PC-9 (cell line): ENCODE data around the gene RNU6-1. TPM values are rescaled to one million over a fixed set of nuclear protein-coding genes. Genes with fewer than 3 reads are reported as not detected.

Experiments
- BruUV-seq: library from RNA; stranded (reverse); fragments of 400-500 nt; replicated peaks from 2 replicates; lab custom pipeline; 2021; lab: Mats Ljungman, UMichigan
- CTCF ChIA-PET: fragments of 300-600 bp; sonication (Branson Sonifier 250); formaldehyde crosslinking; loops from one replicate; lab custom pipeline; 2022; ENCODE audit warnings: antibody characterized with exemption; lab: Charles Lee
- POLR2A ChIA-PET: fragments of 300-600 bp; sonication (Branson Sonifier 250); formaldehyde crosslinking; loops from one replicate; lab custom pipeline; 2022; ENCODE audit warnings: antibody characterized with exemption; ENCODE audit not compliant: unreplicated experiment; lab: Charles Lee
- DNase-seq, 2 experiments: peaks; one replicate each; pipeline versions ENCODE4 v3.0.0 to v3.0.0-alpha.2; 2015 to 2022; ENCODE audit warnings: mixed read lengths in 1 of 2
- H2AFZ ChIP-seq: fragments of 200-600 bp; sonication (generic); 2 replicates; pipeline ENCODE4 v1.8.1; 2017; ENCODE audit warnings: antibody characterized with exemption
- H3F3A ChIP-seq: fragments of 200-600 bp; sonication (generic); 2 replicates; pipeline ENCODE4 v1.8.1; 2017; ENCODE audit warnings: antibody characterized with exemption, mild to moderate bottlenecking, low read depth; ENCODE audit not compliant: insufficient read depth
- H3K27ac ChIP-seq: fragments of 200-600 bp; sonication (generic); 2 replicates; pipeline ENCODE4 v1.6.1; 2016; ENCODE audit warnings: mixed run types
- H3K27me3 ChIP-seq: fragments of 200-600 bp; sonication (generic); 2 replicates; pipeline ENCODE4 v1.6.1; 2016; ENCODE audit warnings: low read depth, mixed run types; ENCODE audit not compliant: insufficient read depth
- H3K36me3 ChIP-seq: fragments of 200-600 bp; sonication (generic); 2 replicates; pipeline ENCODE4 v1.6.1; 2016; ENCODE audit warnings: low read depth, mixed run types
- H3K4me1 ChIP-seq: fragments of 200-600 bp; sonication (generic); replicated peaks from 2 replicates; pipeline ENCODE4 v1.6.1; 2016; ENCODE audit warnings: mixed run types; ENCODE audit not compliant: insufficient read depth
- H3K4me2 ChIP-seq: fragments of 200-600 bp; sonication (generic); 2 replicates; pipeline ENCODE4 v1.6.1; 2017; ENCODE audit warnings: mixed run types
- H3K4me3 ChIP-seq: fragments of 200-600 bp; sonication (generic); 2 replicates; pipeline ENCODE4 v1.6.1; 2016; ENCODE audit warnings: mixed run types
- H3K79me2 ChIP-seq: fragments of 200-600 bp; sonication (generic); 2 replicates; pipeline ENCODE4 v1.6.1; 2017; ENCODE audit warnings: low read depth, mixed run types
- H3K9me2 ChIP-seq: fragments of 200-600 bp; sonication (generic); 2 replicates; pipeline ENCODE4 v1.8.1; 2017; ENCODE audit warnings: mild to moderate bottlenecking; ENCODE audit not compliant: insufficient read depth
- H3K9me3 ChIP-seq: fragments of 200-600 bp; sonication (generic); 2 replicates; pipeline ENCODE4 v1.8.1; 2016; ENCODE audit warnings: low read depth; ENCODE audit not compliant: insufficient read depth
- H4K20me1 ChIP-seq: fragments of 200-600 bp; sonication (generic); 2 replicates; pipeline ENCODE4 v1.8.1; 2017; ENCODE audit not compliant: insufficient read depth
- EZH2 ChIP-seq: fragments of 200-600 bp; sonication (generic); IDR thresholded peaks from 2 replicates; pipeline ENCODE4 v1.8.0; 2017; ENCODE audit warnings: antibody characterized with exemption, low read depth
- intact Hi-C: fragments of 100-400 bp; cut with micrococcal nuclease; formaldehyde crosslinking; loops from one replicate; pipeline ENCODE4 v1.10.0; 2022; ENCODE audit not compliant: unreplicated experiment
- total RNA-seq: library from RNA; stranded (reverse); gene quantifications from 2 replicates; pipeline ENCODE4 v1.2.3, GENCODE V29; 2021
- TF ChIP-seq, protein P1 (sequence below): fragments of 200-600 bp; sonication (generic); conservative IDR thresholded peaks from 2 replicates; pipeline ENCODE4 v1.6.1; 2017; ENCODE audit warnings: mixed run types, antibody characterized with exemption, mild to moderate bottlenecking, moderate library complexity

The RNU6-1 gene
- total RNA-seq, 1 experiment from 2014 or later, result not detected

DNA sequence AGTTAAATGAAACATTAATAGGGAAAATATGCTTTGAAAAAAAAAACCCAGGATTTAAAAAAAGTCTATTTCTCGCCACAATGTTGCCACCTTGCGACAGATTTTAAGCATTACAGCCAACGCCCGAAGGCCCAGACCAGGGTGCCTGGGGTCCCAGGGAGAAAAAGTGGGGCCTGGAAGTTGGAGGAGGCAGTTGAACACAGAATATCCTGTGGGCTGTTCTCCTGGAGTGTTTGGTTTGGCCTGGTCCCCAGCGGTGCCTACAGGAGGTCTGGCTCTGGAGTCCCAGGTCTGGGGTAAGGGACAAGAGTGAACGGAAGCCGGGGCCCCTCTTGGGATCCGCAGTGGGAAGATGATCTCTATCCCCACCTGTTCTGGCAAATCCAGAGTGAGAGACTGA lies 3.4 kb downstream of the RNU6-1 start:
- Histone ChIP-seq H3K9me3 (no peaks in the 10 kb centered on the region), H3K79me2 (no peaks in the 10 kb centered on the region), H4K20me1 (no peaks in the 10 kb centered on the region), H3K36me3 (no peaks in the 10 kb centered on the region), H3K4me2 (no peak overlapping the region), H3K4me3 (no peak overlapping the region), H3F3A (peaks cover 8% of the 10 kb centered on the region; the same call in 1 of the 2 replicates), H3K27me3 (no peaks in the 10 kb centered on the region; the same call in 1 of the 2 replicates), H3K9me2 (no peaks in the 10 kb centered on the region), H3K4me1 (peaks cover 10% of the 10 kb centered on the region), H3K27ac (no peak overlapping the region), H2AFZ (no peak overlapping the region)
- POLR2A ChIA-PET, result interaction anchor here (0.7 kb wide), 1 partner anchor 331 kb away, joined by 6 read pairs; no protein-coding TSS in a partner anchor
- intact Hi-C loops, result loop anchor here (1.0 to 10.0 kb wide), 9 partner anchors 294 to 952 kb away; partner anchors contain the start of genes C15orf61 and MAP2K5
- TF ChIP-seq, protein P1, sequence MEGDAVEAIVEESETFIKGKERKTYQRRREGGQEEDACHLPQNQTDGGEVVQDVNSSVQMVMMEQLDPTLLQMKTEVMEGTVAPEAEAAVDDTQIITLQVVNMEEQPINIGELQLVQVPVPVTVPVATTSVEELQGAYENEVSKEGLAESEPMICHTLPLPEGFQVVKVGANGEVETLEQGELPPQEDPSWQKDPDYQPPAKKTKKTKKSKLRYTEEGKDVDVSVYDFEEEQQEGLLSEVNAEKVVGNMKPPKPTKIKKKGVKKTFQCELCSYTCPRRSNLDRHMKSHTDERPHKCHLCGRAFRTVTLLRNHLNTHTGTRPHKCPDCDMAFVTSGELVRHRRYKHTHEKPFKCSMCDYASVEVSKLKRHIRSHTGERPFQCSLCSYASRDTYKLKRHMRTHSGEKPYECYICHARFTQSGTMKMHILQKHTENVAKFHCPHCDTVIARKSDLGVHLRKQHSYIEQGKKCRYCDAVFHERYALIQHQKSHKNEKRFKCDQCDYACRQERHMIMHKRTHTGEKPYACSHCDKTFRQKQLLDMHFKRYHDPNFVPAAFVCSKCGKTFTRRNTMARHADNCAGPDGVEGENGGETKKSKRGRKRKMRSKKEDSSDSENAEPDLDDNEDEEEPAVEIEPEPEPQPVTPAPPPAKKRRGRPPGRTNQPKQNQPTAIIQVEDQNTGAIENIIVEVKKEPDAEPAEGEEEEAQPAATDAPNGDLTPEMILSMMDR, result peak; percentile 82
- no peak for TF ChIP-seq EZH2
- DNase-seq, result no peak
- no TSS peak for BruUV-seq
- CTCF ChIA-PET, result interaction anchor here (0.6 to 0.7 kb wide), 5 partner anchors 43 to 1899 kb away, joined by 3 to 9 read pairs (median 3); no protein-coding TSS in a partner anchor

DNA sequence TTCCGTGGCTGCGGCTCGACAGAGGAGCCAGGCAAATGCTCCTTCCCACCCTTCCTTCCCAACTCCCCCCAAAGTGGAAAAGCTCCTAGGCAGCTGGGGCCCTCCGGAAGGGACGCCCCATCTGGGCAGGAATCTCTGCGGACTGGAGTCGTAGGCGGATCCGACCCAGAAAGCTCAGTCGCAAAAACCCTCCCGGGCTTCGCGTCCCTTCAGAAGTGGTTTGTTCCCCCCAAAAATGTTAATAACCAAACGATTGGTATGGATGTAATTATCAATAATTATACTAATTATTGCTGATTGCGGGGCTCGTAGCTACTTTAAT lies 3.8 kb downstream of the RNU6-1 start:
- no peak overlapping the region for H3K4me2 ChIP-seq
- no peak overlapping the region for H2AFZ ChIP-seq
- H3K4me3 ChIP-seq, result no peak overlapping the region
- intact Hi-C loops, result loop anchor here (1.0 to 10.0 kb wide), 9 partner anchors 294 to 951 kb away; partner anchors contain the start of genes C15orf61 and MAP2K5
- ChIA-PET POLR2A (interaction anchor here (0.7 kb wide), 1 partner anchor 331 kb away, joined by 6 read pairs; no protein-coding TSS in a partner anchor), CTCF (interaction anchor here (0.6 to 0.7 kb wide), 6 partner anchors 43 to 1898 kb away, joined by 3 to 9 read pairs (median 3); no protein-coding TSS in a partner anchor)
- no peak for TF ChIP-seq EZH2
- TF ChIP-seq, protein P1, result no peak
- H3K4me1 ChIP-seq, result peaks cover 10% of the 10 kb centered on the region
- BruUV-seq, result no TSS peak
- no peaks in the 10 kb centered on the region for H4K20me1 ChIP-seq
- no peaks in the 10 kb centered on the region for H3K9me3 ChIP-seq
- DNase-seq, result no peak
- peaks cover 8% of the 10 kb centered on the region; the same call in 1 of the 2 replicates for H3F3A ChIP-seq
- no peaks in the 10 kb centered on the region for H3K36me3 ChIP-seq
- H3K9me2 ChIP-seq, result no peaks in the 10 kb centered on the region
- no peaks in the 10 kb centered on the region for H3K79me2 ChIP-seq
- H3K27ac ChIP-seq, result no peak overlapping the region
- H3K27me3 ChIP-seq, result no peaks in the 10 kb centered on the region; the same call in 1 of the 2 replicates

DNA sequence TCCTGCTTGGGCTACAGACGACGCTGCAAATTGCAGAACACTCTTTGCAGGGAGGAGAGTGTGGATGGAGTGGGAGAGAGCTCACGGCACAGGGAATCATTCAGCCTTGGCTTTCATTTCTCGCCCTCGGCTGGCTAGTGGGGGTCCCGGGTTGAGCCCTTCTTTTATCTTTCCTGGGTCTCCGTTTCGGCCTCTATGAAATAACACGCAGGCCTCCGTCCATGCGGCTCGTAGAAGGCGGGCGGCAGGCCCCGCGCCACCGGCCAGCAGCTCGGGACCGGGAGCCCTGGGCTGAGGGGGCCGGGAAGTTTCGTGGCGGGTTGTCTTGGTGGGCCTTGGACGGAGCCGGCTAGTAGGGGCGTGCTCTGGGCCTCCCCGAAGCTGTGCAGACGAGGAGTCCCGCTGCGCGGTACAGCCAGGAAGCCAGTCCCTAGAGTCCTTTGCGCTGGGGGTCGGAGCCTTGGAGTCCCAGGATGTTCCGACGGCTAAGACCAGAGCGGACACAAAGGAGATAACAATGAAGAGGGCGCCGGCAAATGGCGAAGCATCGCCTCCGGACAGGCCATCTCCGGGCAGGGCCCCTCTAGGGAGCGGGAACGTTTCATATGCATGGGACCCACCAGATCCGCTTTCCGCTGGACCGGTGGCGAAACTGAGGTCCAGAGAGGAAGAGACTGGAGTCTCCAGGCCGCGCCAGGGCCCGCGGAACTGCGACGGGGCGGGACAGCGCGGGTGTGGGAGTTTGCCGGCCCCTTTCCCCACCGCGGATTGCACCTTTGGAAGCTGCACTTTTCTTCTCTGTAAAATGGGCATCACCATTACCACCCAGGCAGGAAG lies 4.3 kb downstream of the RNU6-1 start:
- no peak overlapping the region for H3K4me3 ChIP-seq
- H3K4me2 ChIP-seq, result no peak overlapping the region
- no peak for TF ChIP-seq EZH2
- TF ChIP-seq, protein P1, result no peak
- H4K20me1 ChIP-seq, result no peaks in the 10 kb centered on the region
- no peak overlapping the region for H2AFZ ChIP-seq
- H3K27me3 ChIP-seq, result no peaks in the 10 kb centered on the region; the same call in 1 of the 2 replicates
- POLR2A ChIA-PET, result interaction anchor here (0.7 kb wide), 1 partner anchor 332 kb away, joined by 6 read pairs; no protein-coding TSS in a partner anchor
- BruUV-seq, result no TSS peak
- no peaks in the 10 kb centered on the region for H3K9me3 ChIP-seq
- peaks cover 7% of the 10 kb centered on the region for H3K4me1 ChIP-seq
- no peak for DNase-seq
- intact Hi-C loops, result loop anchor here (1.0 to 10.0 kb wide), 9 partner anchors 293 to 951 kb away; partner anchors contain the start of genes C15orf61 and MAP2K5
- no peak overlapping the region for H3K27ac ChIP-seq
- peaks cover 8% of the 10 kb centered on the region; the same call in 1 of the 2 replicates for H3F3A ChIP-seq
- no peaks in the 10 kb centered on the region for H3K79me2 ChIP-seq
- H3K36me3 ChIP-seq, result no peaks in the 10 kb centered on the region
- CTCF ChIA-PET, result interaction anchor here (0.6 to 0.7 kb wide), 6 partner anchors 16 to 1898 kb away, joined by 3 to 9 read pairs (median 3); no protein-coding TSS in a partner anchor
- no peaks in the 10 kb centered on the region for H3K9me2 ChIP-seq
